CD4-positive, alpha-beta T cell treated with Interleukin-21 for 1 hour (primary cell): ENCODE measurements around the gene FUT8.

Experiments used
- DNase-seq: peaks from one replicate; pipeline ENCODE4 v3.0.0-alpha.2; 2020

FUT8 gene

GRCh38 chr14:65412032-65412846 is at the start of gene FUT8:
Gene FUT8 (plus strand): TSS chr14:65412730. CDS start chr14:65561564, 148,834 bp downstream.
- peak; percentile 96 for DNase-seq

- no peak for DNase-seq
These were observed 45.5 kb upstream of the FUT8 start for GRCh38 chr14:65366802-65367565.

GRCh38 chr14:65369560-65369959 is 43.0 kb upstream of the FUT8 start:
- DNase-seq = no peak

- no peak for DNase-seq
These were observed 41.7 kb upstream of the FUT8 start for GRCh38 chr14:65370801-65371248.

GRCh38 chr14:65371784-65372183 is 40.7 kb upstream of the FUT8 start:
- DNase-seq = no peak

GRCh38 chr14:65373016-65373670 is 39.4 kb upstream of the FUT8 start:
- no peak for DNase-seq

GRCh38 chr14:65373671-65374039 is 38.9 kb upstream of the FUT8 start:
- DNase-seq = no peak

GRCh38 chr14:65377576-65377975 is 35.0 kb upstream of the FUT8 start:
- DNase-seq = no peak

- no peak for DNase-seq
These were observed 29.9 kb upstream of the FUT8 start for GRCh38 chr14:65382586-65382985.

- no peak for DNase-seq
These were observed 25.4 kb upstream of the FUT8 start for GRCh38 chr14:65387171-65387570.

- DNase-seq = no peak
These were observed 24.9 kb upstream of the FUT8 start for GRCh38 chr14:65387628-65388027.

GRCh38 chr14:65392296-65392695 is 20.2 kb upstream of the FUT8 start:
- DNase-seq = no peak

GRCh38 chr14:65396082-65396910 is 16.2 kb upstream of the FUT8 start:
- no peak for DNase-seq

- no peak for DNase-seq
These were observed 9.3 kb upstream of the FUT8 start for GRCh38 chr14:65403231-65403630.

- DNase-seq = no peak
These were observed 4.4 kb upstream of the FUT8 start for GRCh38 chr14:65408113-65408512.

GRCh38 chr14:65410640-65411039 is 1.9 kb upstream of the FUT8 start:
- no peak for DNase-seq

GRCh38 chr14:65411656-65412031 is 886 bp upstream of the FUT8 start:
- peak; percentile 80 for DNase-seq

GRCh38 chr14:65412856-65413738 is 567 bp downstream of the FUT8 start:
- peak; percentile 22 for DNase-seq

GRCh38 chr14:65413739-65414045 is 1.2 kb downstream of the FUT8 start:
- no peak for DNase-seq

- DNase-seq = peak; percentile 53
These were observed 2.5 kb downstream of the FUT8 start for GRCh38 chr14:65414961-65415589.

- no peak for DNase-seq
These were observed 3.1 kb downstream of the FUT8 start for GRCh38 chr14:65415613-65416012.
